Mucosa of descending colon (tissue), 3 donors: Measurements from ENCODE around the gene TOR1AIP1. TPM values are rescaled to one million over a fixed set of nuclear protein-coding genes. Genes with fewer than 3 reads are reported as not detected.
A peak's percentile ranks its signal among the peaks of the same experiment; 100 is the strongest.

Experiments
- ATAC-seq: fragments of 200-7000 bp; cut with Tn5 transposase; one replicate; pipeline ENCODE4 v1.9.1; 2020; ENCODE audit warnings: mild to moderate bottlenecking, moderate library complexity
- DNase-seq, 3 donors: peaks; one replicate each; pipeline ENCODE4 v3.0.0-alpha.2; 2020
- H3K36me3 ChIP-seq: fragments of 200-600 bp; one replicate; pipeline ENCODE4 v1.8.0; 2021; ENCODE audit warnings: low read depth, mild to moderate bottlenecking
- H3K4me1 ChIP-seq: fragments of 200-600 bp; one replicate; pipeline ENCODE4 v1.8.0; 2021; ENCODE audit warnings: low read depth, mild to moderate bottlenecking
- H3K4me3 ChIP-seq: fragments of 200-600 bp; one replicate; pipeline ENCODE4 v1.8.0; 2021; ENCODE audit warnings: mild to moderate bottlenecking
- H3K9me3 ChIP-seq: fragments of 200-600 bp; one replicate; pipeline ENCODE4 v1.8.0; 2021; ENCODE audit warnings: mild to moderate bottlenecking
- CTCF ChIP-seq: fragments of 200-600 bp; IDR thresholded peaks from one replicate; pipeline ENCODE4 v1.8.0; 2022; ENCODE audit warnings: antibody characterized with exemption, mild to moderate bottlenecking
- intact Hi-C, 2 donors: fragments of 100-400 bp; cut with DNase I in 1 of 2; cut with micrococcal nuclease in 1 of 2; formaldehyde crosslinking; loops; one replicate each; pipeline versions ENCODE4 v1.11.0 to v1.11.1; 2022; cut with DNase I, micrococcal nuclease
- total RNA-seq, 3 donors: library from RNA; stranded (reverse); fragmentation: NEBNext Ultra II Directional in 2 of 3; extraction: Animal tissue kit (Norgen Biotek cat#: 25700) in 2 of 3; gene quantifications; one replicate each; pipeline versions ENCODE4 v1.2.1 to v1.2.4, GENCODE V29; 2021 to 2023
- donor health status: DM: no; HTN: no; CAD: no; lungs with moderate emphysema.
- donor health status: DM: no; HTN: no; CAD: no.
- donor health status: DM: no; HTN: yes; CAD: no.

Gene TOR1AIP1
- total RNA-seq, 3 donors from 2014 or later, result 29.8 to 91.7 (median 30.7) TPM

- Histone ChIP-seq H3K36me3 (no peaks in the 10 kb centered on the region), H3K4me1 (peaks cover 38% of the 10 kb centered on the region), H3K9me3 (no peaks in the 10 kb centered on the region), H3K4me3 (no peak overlapping the region)
- ATAC-seq (no peak), DNase-seq (no peak)
- intact Hi-C loops, result no loop called here
- no peak for TF ChIP-seq CTCF
Observed at GRCh38 chr1:179875596-179876299, 6.3 kb upstream of the TOR1AIP1 start.

- H3K36me3 ChIP-seq, result no peaks in the 10 kb centered on the region
- TF ChIP-seq CTCF, result no peak
- DNase-seq (peak in 1 of 3 donors; percentile 29), ATAC-seq (peak; percentile 31)
- H3K4me3 ChIP-seq, result no peak overlapping the region
- intact Hi-C loops, result no loop called here
- H3K9me3 ChIP-seq, result no peaks in the 10 kb centered on the region
- peaks cover 43% of the 10 kb centered on the region for H3K4me1 ChIP-seq
Observed at GRCh38 chr1:179876300-179876715, 5.8 kb upstream of the TOR1AIP1 start.

GRCh38 chr1:179877586-179878265, 4.4 kb upstream of the TOR1AIP1 start, which contains the start of gene TOR1AIP2:
TSS of gene TOR1AIP2 (minus strand) at chr1:179877803. CDS start at chr1:179852665, 25,138 bp downstream.
- no peak for TF ChIP-seq CTCF
- no peaks in the 10 kb centered on the region for H3K9me3 ChIP-seq
- ATAC-seq, result peak; percentile 70
- peak within 1 kb of the TSS; percentile 38 for H3K4me3 ChIP-seq
- intact Hi-C loops, result no loop called here
- peak; percentile 92 to 94 (median 94) for DNase-seq
- peaks cover 45% of the 10 kb centered on the region for H3K4me1 ChIP-seq
- H3K36me3 ChIP-seq, result peaks cover 5% of the 10 kb centered on the region

- Histone ChIP-seq H3K9me3 (no peaks in the 10 kb centered on the region), H3K4me1 (peaks cover 40% of the 10 kb centered on the region), H3K4me3 (no peak overlapping the region), H3K36me3 (peaks cover 5% of the 10 kb centered on the region)
- intact Hi-C loops, result no loop called here
- ATAC-seq (no peak), DNase-seq (no peak)
- no peak for TF ChIP-seq CTCF
Observed at GRCh38 chr1:179879797-179880196, 2.3 kb upstream of the TOR1AIP1 start.

GRCh38 chr1:179881642-179882252, 338 bp upstream of the TOR1AIP1 start:
- ATAC-seq (no peak), DNase-seq (peak in 1 of 3 donors; percentile 83)
- Histone ChIP-seq H3K4me1 (peaks cover 21% of the 10 kb centered on the region), H3K9me3 (no peaks in the 10 kb centered on the region), H3K36me3 (peaks cover 5% of the 10 kb centered on the region), H3K4me3 (peak overlapping the region; percentile 78)
- no peak for TF ChIP-seq CTCF
- intact Hi-C loops, result no loop called here
